ENCODE data around the gene NOB1. TPM values are rescaled to one million over a fixed set of nuclear protein-coding genes. Genes with fewer than 3 reads are reported as not detected.
"Not testable (repeated sequence)": the region's sequence is repeated elsewhere in the genome, so short reads cannot be mapped to it uniquely, and the experiment has no call there.

NOB1 gene
- total RNA-seq, 1 experiment from 2014 or later = 48.3 TPM

- no peak for ATAC-seq
- Histone ChIP-seq H3K27me3 (ENCODE audit: control insufficient read depth, insufficient read depth, low read length) (no peaks in the 10 kb centered on the region), H3K9me3 (ENCODE audit: control insufficient read depth, insufficient read depth, low read depth, low read length) (no peaks in the 10 kb centered on the region), H3K4me1 (ENCODE audit: control insufficient read depth, insufficient read depth, low read length) (no peaks in the 10 kb centered on the region), H3K4me3 (ENCODE audit: low read depth in 2 of 2, low read length in 2 of 2) (no peak overlapping the region), H3K27ac (ENCODE audit: low read length) (no peak overlapping the region), H3K36me3 (ENCODE audit: control insufficient read depth, insufficient read depth, low read length) (peaks cover 13% of the 10 kb centered on the region)
- in situ Hi-C loops (cut with HindIII; ENCODE audit: low pct_unique_long_range_greater_than_20kb, low sequenced_read_pairs) = no loop called here
- no peak for DNase-seq (ENCODE audit: low read depth, low spot score)
- TF ChIP-seq, protein P1, sequence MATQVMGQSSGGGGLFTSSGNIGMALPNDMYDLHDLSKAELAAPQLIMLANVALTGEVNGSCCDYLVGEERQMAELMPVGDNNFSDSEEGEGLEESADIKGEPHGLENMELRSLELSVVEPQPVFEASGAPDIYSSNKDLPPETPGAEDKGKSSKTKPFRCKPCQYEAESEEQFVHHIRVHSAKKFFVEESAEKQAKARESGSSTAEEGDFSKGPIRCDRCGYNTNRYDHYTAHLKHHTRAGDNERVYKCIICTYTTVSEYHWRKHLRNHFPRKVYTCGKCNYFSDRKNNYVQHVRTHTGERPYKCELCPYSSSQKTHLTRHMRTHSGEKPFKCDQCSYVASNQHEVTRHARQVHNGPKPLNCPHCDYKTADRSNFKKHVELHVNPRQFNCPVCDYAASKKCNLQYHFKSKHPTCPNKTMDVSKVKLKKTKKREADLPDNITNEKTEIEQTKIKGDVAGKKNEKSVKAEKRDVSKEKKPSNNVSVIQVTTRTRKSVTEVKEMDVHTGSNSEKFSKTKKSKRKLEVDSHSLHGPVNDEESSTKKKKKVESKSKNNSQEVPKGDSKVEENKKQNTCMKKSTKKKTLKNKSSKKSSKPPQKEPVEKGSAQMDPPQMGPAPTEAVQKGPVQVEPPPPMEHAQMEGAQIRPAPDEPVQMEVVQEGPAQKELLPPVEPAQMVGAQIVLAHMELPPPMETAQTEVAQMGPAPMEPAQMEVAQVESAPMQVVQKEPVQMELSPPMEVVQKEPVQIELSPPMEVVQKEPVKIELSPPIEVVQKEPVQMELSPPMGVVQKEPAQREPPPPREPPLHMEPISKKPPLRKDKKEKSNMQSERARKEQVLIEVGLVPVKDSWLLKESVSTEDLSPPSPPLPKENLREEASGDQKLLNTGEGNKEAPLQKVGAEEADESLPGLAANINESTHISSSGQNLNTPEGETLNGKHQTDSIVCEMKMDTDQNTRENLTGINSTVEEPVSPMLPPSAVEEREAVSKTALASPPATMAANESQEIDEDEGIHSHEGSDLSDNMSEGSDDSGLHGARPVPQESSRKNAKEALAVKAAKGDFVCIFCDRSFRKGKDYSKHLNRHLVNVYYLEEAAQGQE (IDR thresholded peaks at IDR 0.05; ENCODE audit: insufficient read depth in 1 of 2, low read depth in 2 of 2, low read length in 1 of 2) = no peak
- TF ChIP-seq SIN3A (IDR thresholded peaks at IDR 0.05; ENCODE audit: borderline replicate concordance, insufficient read depth, low read depth, low read length) (no peak), POLR2AphosphoS5 (IDR thresholded peaks at IDR 0.05; ENCODE audit: low read depth, low read length) (no peak), TCF7L2 (IDR thresholded peaks at IDR 0.05; ENCODE audit: low read depth, low read length) (no peak)
- TF ChIP-seq, protein P2, sequence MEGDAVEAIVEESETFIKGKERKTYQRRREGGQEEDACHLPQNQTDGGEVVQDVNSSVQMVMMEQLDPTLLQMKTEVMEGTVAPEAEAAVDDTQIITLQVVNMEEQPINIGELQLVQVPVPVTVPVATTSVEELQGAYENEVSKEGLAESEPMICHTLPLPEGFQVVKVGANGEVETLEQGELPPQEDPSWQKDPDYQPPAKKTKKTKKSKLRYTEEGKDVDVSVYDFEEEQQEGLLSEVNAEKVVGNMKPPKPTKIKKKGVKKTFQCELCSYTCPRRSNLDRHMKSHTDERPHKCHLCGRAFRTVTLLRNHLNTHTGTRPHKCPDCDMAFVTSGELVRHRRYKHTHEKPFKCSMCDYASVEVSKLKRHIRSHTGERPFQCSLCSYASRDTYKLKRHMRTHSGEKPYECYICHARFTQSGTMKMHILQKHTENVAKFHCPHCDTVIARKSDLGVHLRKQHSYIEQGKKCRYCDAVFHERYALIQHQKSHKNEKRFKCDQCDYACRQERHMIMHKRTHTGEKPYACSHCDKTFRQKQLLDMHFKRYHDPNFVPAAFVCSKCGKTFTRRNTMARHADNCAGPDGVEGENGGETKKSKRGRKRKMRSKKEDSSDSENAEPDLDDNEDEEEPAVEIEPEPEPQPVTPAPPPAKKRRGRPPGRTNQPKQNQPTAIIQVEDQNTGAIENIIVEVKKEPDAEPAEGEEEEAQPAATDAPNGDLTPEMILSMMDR (IDR thresholded peaks at IDR 0.05) = no peak
- CTCF ChIA-PET = no interaction called here
- intact Hi-C loops (cut with micrococcal nuclease; ENCODE audit: unreplicated experiment) = no loop called here
- POLR2A ChIA-PET = no interaction called here
- BruUV-seq (replicated peaks) = no TSS peak
These were observed 13.2 kb downstream of the NOB1 start for GRCh38 chr16:69741519-69741918.

- in situ Hi-C loops (cut with HindIII; ENCODE audit: low pct_unique_long_range_greater_than_20kb, low sequenced_read_pairs) (no loop called here), intact Hi-C loops (cut with micrococcal nuclease; ENCODE audit: unreplicated experiment) (no loop called here)
- no peak overlapping the region for H3K27ac ChIP-seq (ENCODE audit: low read length)
- H3K36me3 ChIP-seq (ENCODE audit: control insufficient read depth, insufficient read depth, low read length) = no peaks in the 10 kb centered on the region
- no peaks in the 10 kb centered on the region for H3K9me3 ChIP-seq (ENCODE audit: control insufficient read depth, insufficient read depth, low read depth, low read length)
- no peak for DNase-seq (ENCODE audit: low read depth, low spot score)
- CTCF ChIA-PET = no interaction called here
- BruUV-seq (replicated peaks) = no TSS peak
- H3K4me1 ChIP-seq (ENCODE audit: control insufficient read depth, insufficient read depth, low read length) = no peaks in the 10 kb centered on the region
- no peak for ATAC-seq
- POLR2A ChIA-PET = no interaction called here
- no peaks in the 10 kb centered on the region for H3K27me3 ChIP-seq (ENCODE audit: control insufficient read depth, insufficient read depth, low read length)
- no peak overlapping the region for H3K4me3 ChIP-seq (ENCODE audit: low read depth in 2 of 2, low read length in 2 of 2)
- TF ChIP-seq, protein P1 (IDR thresholded peaks at IDR 0.05; ENCODE audit: insufficient read depth in 1 of 2, low read depth in 2 of 2, low read length in 1 of 2) = no peak
- TF ChIP-seq POLR2AphosphoS5 (IDR thresholded peaks at IDR 0.05; ENCODE audit: low read depth, low read length) (no peak), SIN3A (IDR thresholded peaks at IDR 0.05; ENCODE audit: borderline replicate concordance, insufficient read depth, low read depth, low read length) (no peak), TCF7L2 (IDR thresholded peaks at IDR 0.05; ENCODE audit: low read depth, low read length) (no peak)
- TF ChIP-seq, protein P2 (IDR thresholded peaks at IDR 0.05) = no peak
These were observed 22.6 kb downstream of the NOB1 start for GRCh38 chr16:69732101-69732500.

- in situ Hi-C loops (cut with HindIII; ENCODE audit: low pct_unique_long_range_greater_than_20kb, low sequenced_read_pairs); POLR2A ChIA-PET; H3K4me3 ChIP-seq (ENCODE audit: low read depth in 2 of 2, low read length in 2 of 2); H3K9me3 ChIP-seq (ENCODE audit: control insufficient read depth, insufficient read depth, low read depth, low read length); DNase-seq (ENCODE audit: low read depth, low spot score); intact Hi-C loops (cut with micrococcal nuclease; ENCODE audit: unreplicated experiment); H3K27me3 ChIP-seq (ENCODE audit: control insufficient read depth, insufficient read depth, low read length); H3K27ac ChIP-seq (ENCODE audit: low read length); H3K36me3 ChIP-seq (ENCODE audit: control insufficient read depth, insufficient read depth, low read length); ATAC-seq; CTCF ChIA-PET; BruUV-seq (replicated peaks); H3K4me1 ChIP-seq (ENCODE audit: control insufficient read depth, insufficient read depth, low read length): not testable (repeated sequence)
These were observed 23.4 kb downstream of the NOB1 start for GRCh38 chr16:69731280-69731679.

DNA sequence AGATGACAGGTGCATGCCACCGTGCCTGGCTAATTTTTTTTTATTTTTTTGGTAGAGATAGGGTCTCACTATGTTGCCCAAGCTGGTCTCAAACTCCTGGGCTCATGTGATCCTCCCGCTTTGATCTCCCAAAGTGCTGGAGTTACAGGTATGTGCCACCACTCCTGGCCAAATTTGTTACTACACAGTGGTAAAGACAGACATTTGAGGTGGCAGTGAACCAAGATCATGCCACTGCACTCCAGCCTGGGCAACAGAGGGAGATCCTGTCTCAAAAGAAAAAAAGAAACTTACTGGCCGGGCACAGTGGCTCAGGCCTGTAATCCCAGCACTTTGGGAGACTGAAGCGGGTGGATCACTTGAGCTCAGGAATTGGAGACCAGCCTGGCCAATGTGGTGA lies 25.7 kb downstream of the NOB1 start:
- H3K9me3 ChIP-seq (ENCODE audit: control insufficient read depth, insufficient read depth, low read depth, low read length); ATAC-seq; BruUV-seq (replicated peaks); in situ Hi-C loops (cut with HindIII; ENCODE audit: low pct_unique_long_range_greater_than_20kb, low sequenced_read_pairs); intact Hi-C loops (cut with micrococcal nuclease; ENCODE audit: unreplicated experiment); H3K4me1 ChIP-seq (ENCODE audit: control insufficient read depth, insufficient read depth, low read length); POLR2A ChIA-PET; H3K4me3 ChIP-seq (ENCODE audit: low read depth in 2 of 2, low read length in 2 of 2); H3K27ac ChIP-seq (ENCODE audit: low read length); DNase-seq (ENCODE audit: low read depth, low spot score); H3K36me3 ChIP-seq (ENCODE audit: control insufficient read depth, insufficient read depth, low read length); H3K27me3 ChIP-seq (ENCODE audit: control insufficient read depth, insufficient read depth, low read length): not testable (repeated sequence)
- CTCF ChIA-PET = interaction anchor here (0.6 kb wide), 1 partner anchor 11 kb away, joined by 8 read pairs; no protein-coding TSS in a partner anchor

Measured in Panc1 (cell line).